Type B pancreatic cell (in vitro differentiated cells): ENCODE measurements around the gene EFNA4. TPM values are rescaled to one million over a fixed set of nuclear protein-coding genes. Genes with fewer than 3 reads are reported as not detected.
A peak's percentile ranks its signal among the peaks of the same experiment; 100 is the strongest.

ENCODE experiments used
- DNase-seq: peaks from one replicate; pipeline ENCODE4 v3.0.0; 2021; ENCODE audit warnings: mixed read lengths; ENCODE audit not compliant: unreplicated experiment; ENCODE audit errors: extremely low spot score
- H3K27ac Mint-ChIP-seq: 2 replicates; pipeline ENCODE4 v1.8.0; 2021; ENCODE audit warnings: mild to moderate bottlenecking, mixed read lengths
- H3K27me3 Mint-ChIP-seq: 2 replicates; pipeline ENCODE4 v1.8.0; 2021; ENCODE audit warnings: mixed read lengths
- H3K36me3 Mint-ChIP-seq: 2 replicates; pipeline ENCODE4 v1.8.0; 2021; ENCODE audit warnings: mixed read lengths
- H3K4me1 Mint-ChIP-seq: one replicate; pipeline ENCODE4 v1.8.0; 2021; ENCODE audit warnings: mixed read lengths; ENCODE audit not compliant: unreplicated experiment
- H3K4me3 Mint-ChIP-seq: 2 replicates; pipeline ENCODE4 v1.8.0; 2021; ENCODE audit warnings: mild to moderate bottlenecking, mixed read lengths
- H3K9me3 Mint-ChIP-seq: 2 replicates; pipeline ENCODE4 v1.8.0; 2021; ENCODE audit warnings: mixed read lengths
- long read RNA-seq: library from polyadenylated mRNA; unstranded; transcript quantifications from one replicate; pipeline ENCODE4 v2.0.0, GENCODE V29; 2020
- total RNA-seq: library from RNA; stranded (reverse); gene quantifications from 2 replicates; pipeline ENCODE4 v1.2.1, GENCODE V29; 2021; ENCODE audit warnings: low replicate concordance
- TF ChIP-seq, protein P1 (sequence below): fragments of 200-600 bp; sonication (generic); conservative IDR thresholded peaks from 2 replicates; pipeline ENCODE4 v1.5.0; 2021; ENCODE audit warnings: antibody characterized with exemption, mild to moderate bottlenecking

EFNA4 gene, protein sequence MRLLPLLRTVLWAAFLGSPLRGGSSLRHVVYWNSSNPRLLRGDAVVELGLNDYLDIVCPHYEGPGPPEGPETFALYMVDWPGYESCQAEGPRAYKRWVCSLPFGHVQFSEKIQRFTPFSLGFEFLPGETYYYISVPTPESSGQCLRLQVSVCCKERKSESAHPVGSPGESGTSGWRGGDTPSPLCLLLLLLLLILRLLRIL
- 21.2 and 22.1 TPM in 2 replicates for total RNA-seq
- long read RNA-seq, transcript EFNA4-202 (4 exons, 1,263 nt) = major isoform, 40 of 46 reads
- long read RNA-seq, partial matches to known transcripts = 1 of 46 reads
- long read RNA-seq, other reads (novel, unspliced or antisense) = 3 of 46 reads

DNA sequence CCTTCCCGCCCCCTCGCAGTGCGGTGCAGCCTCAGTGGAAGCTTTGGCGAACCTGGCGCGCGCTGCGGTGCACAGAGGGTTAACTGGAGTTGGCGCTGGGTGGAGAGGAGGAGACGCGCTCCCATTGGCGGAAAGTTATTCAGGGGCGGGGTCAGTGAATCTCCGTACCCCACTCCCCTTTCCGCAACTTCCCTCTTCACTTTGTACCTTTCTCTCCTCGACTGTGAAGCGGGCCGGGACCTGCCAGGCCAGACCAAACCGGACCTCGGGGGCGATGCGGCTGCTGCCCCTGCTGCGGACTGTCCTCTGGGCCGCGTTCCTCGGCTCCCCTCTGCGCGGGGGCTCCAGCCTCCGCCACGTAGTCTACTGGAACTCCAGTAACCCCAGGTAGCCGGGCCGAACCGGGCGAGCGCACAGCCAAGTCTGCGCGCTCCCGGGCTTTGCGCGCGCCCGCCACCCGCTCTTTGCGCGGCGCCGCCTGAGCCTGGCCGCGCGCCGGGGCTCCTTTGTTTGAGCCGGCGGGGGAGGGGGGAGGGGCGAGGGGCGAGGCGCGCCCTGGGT lies at the start of gene EFNA4:
EFNA4 (plus strand) TSS at position 191 of the 561 bp plus-strand sequence; CDS start at position 275, 84 bp downstream.
- Mint-ChIP-seq H3K27me3 (peaks cover 3% of the 10 kb centered on the region), H3K27ac (peak within 1 kb of the TSS; percentile 78)
- TF ChIP-seq, protein P1, sequence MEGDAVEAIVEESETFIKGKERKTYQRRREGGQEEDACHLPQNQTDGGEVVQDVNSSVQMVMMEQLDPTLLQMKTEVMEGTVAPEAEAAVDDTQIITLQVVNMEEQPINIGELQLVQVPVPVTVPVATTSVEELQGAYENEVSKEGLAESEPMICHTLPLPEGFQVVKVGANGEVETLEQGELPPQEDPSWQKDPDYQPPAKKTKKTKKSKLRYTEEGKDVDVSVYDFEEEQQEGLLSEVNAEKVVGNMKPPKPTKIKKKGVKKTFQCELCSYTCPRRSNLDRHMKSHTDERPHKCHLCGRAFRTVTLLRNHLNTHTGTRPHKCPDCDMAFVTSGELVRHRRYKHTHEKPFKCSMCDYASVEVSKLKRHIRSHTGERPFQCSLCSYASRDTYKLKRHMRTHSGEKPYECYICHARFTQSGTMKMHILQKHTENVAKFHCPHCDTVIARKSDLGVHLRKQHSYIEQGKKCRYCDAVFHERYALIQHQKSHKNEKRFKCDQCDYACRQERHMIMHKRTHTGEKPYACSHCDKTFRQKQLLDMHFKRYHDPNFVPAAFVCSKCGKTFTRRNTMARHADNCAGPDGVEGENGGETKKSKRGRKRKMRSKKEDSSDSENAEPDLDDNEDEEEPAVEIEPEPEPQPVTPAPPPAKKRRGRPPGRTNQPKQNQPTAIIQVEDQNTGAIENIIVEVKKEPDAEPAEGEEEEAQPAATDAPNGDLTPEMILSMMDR = no peak

DNA sequence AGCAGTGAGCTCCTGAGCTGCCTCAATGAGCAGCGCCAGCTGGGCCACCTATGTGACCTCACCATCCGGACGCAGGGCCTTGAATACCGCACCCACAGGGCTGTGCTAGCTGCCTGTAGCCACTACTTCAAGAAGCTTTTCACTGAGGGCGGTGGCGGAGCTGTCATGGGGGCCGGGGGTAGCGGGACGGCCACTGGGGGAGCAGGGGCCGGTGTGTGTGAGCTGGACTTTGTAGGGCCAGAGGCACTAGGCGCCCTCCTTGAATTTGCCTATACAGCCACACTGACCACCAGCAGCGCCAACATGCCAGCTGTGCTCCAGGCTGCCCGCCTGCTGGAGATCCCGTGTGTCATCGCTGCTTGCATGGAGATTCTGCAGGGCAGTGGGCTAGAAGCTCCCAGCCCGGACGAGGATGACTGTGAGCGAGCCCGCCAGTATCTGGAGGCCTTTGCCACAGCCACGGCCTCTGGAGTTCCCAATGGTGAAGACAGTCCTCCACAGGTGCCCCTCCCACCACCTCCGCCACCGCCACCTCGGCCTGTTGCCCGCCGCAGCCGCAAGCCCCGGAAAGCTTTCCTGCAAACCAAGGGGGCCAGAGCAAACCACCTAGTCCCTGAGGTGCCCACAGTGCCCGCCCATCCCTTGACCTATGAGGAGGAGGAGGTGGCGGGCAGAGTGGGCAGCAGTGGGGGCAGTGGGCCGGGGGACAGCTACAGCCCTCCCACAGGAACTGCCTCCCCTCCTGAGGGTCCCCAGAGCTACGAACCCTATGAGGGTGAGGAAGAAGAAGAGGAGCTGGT lies 48.6 kb upstream of the EFNA4 start:
- H3K4me3 Mint-ChIP-seq = no peak overlapping the region
- H3K4me1 Mint-ChIP-seq = peaks cover 33% of the 10 kb centered on the region

More for the DNA sequence above, at the start of gene EFNA4:
- Mint-ChIP-seq H3K36me3 (no peaks in the 10 kb centered on the region), H3K4me3 (peak within 1 kb of the TSS; percentile 95), H3K4me1 (peaks cover 16% of the 10 kb centered on the region), H3K9me3 (no peaks in the 10 kb centered on the region)
- no peak for DNase-seq

DNA sequence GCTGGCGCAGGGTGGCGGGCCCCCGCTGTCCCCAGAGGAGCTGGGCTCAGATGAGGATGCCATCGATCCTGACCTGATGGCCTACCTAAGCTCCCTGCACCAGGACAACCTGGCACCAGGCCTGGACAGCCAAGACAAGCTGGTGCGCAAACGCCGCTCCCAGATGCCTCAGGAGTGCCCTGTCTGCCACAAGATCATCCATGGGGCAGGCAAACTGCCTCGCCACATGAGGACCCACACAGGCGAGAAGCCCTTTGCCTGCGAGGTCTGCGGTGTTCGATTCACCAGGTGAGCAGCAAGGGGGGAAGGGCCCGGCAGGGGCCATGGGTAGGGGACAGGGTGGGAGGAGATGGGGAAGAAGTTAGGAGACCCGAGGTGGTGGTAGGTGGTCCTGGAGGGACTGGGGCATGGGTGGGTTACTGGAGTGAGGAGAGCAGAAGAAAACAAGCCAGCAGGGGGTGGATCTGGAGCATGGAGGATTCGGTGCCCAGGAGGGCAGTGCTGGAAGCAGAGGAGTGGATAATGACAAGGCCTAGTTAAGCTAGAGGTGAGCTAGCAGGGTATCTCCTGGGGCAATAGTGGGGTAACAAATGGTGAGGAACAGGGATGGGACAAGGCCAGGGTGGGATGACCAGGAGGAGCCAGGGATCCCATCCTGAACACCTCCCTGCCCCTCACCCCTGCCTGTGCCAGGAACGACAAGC lies 47.9 kb upstream of the EFNA4 start:
- no peak overlapping the region for H3K4me3 Mint-ChIP-seq
- no peaks in the 10 kb centered on the region for H3K9me3 Mint-ChIP-seq
- H3K27me3 Mint-ChIP-seq = no peaks in the 10 kb centered on the region
- DNase-seq = no peak
- H3K36me3 Mint-ChIP-seq = no peaks in the 10 kb centered on the region
- TF ChIP-seq, protein P1 = no peak
- peaks cover 34% of the 10 kb centered on the region for H3K4me1 Mint-ChIP-seq
- peak overlapping the region; percentile 86 for H3K27ac Mint-ChIP-seq

More for the DNA sequence above, 48.6 kb upstream of the EFNA4 start:
- no peak for DNase-seq
- Mint-ChIP-seq H3K36me3 (no peaks in the 10 kb centered on the region), H3K9me3 (no peaks in the 10 kb centered on the region), H3K27ac (no peak overlapping the region), H3K27me3 (no peaks in the 10 kb centered on the region)
- TF ChIP-seq, protein P1 = no peak

DNA sequence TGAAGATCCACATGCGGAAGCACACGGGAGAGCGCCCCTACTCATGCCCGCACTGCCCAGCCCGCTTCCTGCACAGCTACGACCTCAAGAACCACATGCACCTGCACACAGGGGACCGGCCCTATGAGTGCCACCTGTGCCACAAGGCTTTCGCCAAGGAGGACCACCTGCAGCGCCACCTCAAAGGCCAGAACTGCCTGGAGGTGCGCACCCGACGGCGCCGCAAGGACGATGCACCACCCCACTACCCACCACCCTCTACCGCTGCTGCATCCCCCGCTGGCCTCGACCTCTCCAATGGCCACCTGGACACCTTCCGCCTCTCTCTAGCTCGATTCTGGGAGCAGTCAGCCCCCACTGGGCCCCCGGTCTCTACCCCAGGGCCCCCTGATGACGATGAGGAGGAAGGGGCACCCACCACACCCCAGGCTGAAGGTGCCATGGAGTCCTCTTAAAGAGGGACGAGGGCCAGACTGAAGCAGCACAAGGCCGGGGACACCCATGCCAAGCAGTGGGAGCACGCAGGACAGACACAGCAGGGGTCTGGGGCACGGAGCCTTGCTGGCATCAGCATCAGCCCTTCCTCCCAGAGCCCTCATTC lies 47.2 kb upstream of the EFNA4 start:
- Mint-ChIP-seq H3K4me1 (peaks cover 31% of the 10 kb centered on the region), H3K36me3 (no peaks in the 10 kb centered on the region), H3K27ac (peak overlapping the region; percentile 86), H3K4me3 (no peak overlapping the region), H3K9me3 (no peaks in the 10 kb centered on the region), H3K27me3 (no peaks in the 10 kb centered on the region)
- TF ChIP-seq, protein P1 = no peak
- DNase-seq = no peak
